HL-60 (cell line): ENCODE results near the gene CNDP2.

ENCODE experiments used
- DNase-seq, 2 experiments: peaks; one replicate each; pipeline ENCODE4 v3.0.0-alpha.2; 2010 to 2020; ENCODE audit warnings: low read depth in 1 of 2, low spot score in 1 of 2
- H3K27ac ChIP-seq: fragments of 250-450 bp; sonication (Bioruptor Pico); replicated peaks from 2 replicates; pipeline ENCODE4 v1.5.1; 2020; ENCODE audit warnings: mild to moderate bottlenecking, moderate library complexity
- H3K27me3 ChIP-seq: fragments of 250-450 bp; sonication (Bioruptor Pico); 2 replicates; pipeline ENCODE4 v1.5.1; 2021; ENCODE audit warnings: mild to moderate bottlenecking, moderate library complexity; ENCODE audit not compliant: insufficient read depth, poor library complexity, severe bottlenecking
- H3K4me3 ChIP-seq: replicated peaks from 2 replicates; pipeline ENCODE4 v1.5.1; 2011; ENCODE audit warnings: mild to moderate bottlenecking, control low read depth, low read length; ENCODE audit not compliant: insufficient read depth
- CTCF ChIP-seq: IDR thresholded peaks from one replicate; pipeline ENCODE4 v1.5.1; 2011; ENCODE audit warnings: low read length, control low read depth, inconsistent platforms; ENCODE audit not compliant: insufficient read depth
- GABPA ChIP-seq: IDR thresholded peaks from 2 replicates; pipeline ENCODE4 v1.6.1; 2012; ENCODE audit warnings: low read depth
- POLR2AphosphoS5 ChIP-seq: IDR thresholded peaks from 2 replicates; pipeline ENCODE4 v1.6.1; 2012; ENCODE audit warnings: low read depth
- REST ChIP-seq: IDR thresholded peaks from 2 replicates; pipeline ENCODE4 v1.6.1; 2012; ENCODE audit warnings: low read depth; ENCODE audit not compliant: insufficient replicate concordance
- SPI1 ChIP-seq: IDR thresholded peaks from 2 replicates; pipeline ENCODE4 v1.6.1; 2012; ENCODE audit warnings: low read depth, mild to moderate bottlenecking, borderline replicate concordance

CNDP2 gene

GRCh38 chr18:74492259-74492658 lies 3.9 kb upstream of the CNDP2 start:
- no peak for TF ChIP-seq REST
- TF ChIP-seq GABPA, result no peak
- TF ChIP-seq CTCF, result no peak
- TF ChIP-seq POLR2AphosphoS5, result no peak
- no peak for TF ChIP-seq SPI1
- Histone ChIP-seq H3K4me3 (no peak overlapping the region), H3K27ac (no peak overlapping the region), H3K27me3 (peaks cover 7% of the 10 kb centered on the region)
- no peak for DNase-seq

GRCh38 chr18:74493689-74494088 lies 2.5 kb upstream of the CNDP2 start:
- H3K27me3 ChIP-seq, result peaks cover 7% of the 10 kb centered on the region
- TF ChIP-seq CTCF (peak; percentile 56), POLR2AphosphoS5 (no peak)
- H3K27ac ChIP-seq, result no peak overlapping the region
- peak in 1 of 2 experiments; percentile 71 for DNase-seq
- H3K4me3 ChIP-seq, result no peak overlapping the region

GRCh38 chr18:74494514-74494913 lies 1.6 kb upstream of the CNDP2 start:
- no peak overlapping the region for H3K27ac ChIP-seq
- peaks cover 2% of the 10 kb centered on the region for H3K27me3 ChIP-seq
- TF ChIP-seq POLR2AphosphoS5, result no peak
- no peak for DNase-seq
- H3K4me3 ChIP-seq, result no peak overlapping the region

GRCh38 chr18:74496508-74497323 lies 553 bp downstream of the CNDP2 start:
- Histone ChIP-seq H3K27me3 (no peaks in the 10 kb centered on the region), H3K27ac (peak overlapping the region; percentile 70), H3K4me3 (peak overlapping the region; percentile 95)
- TF ChIP-seq POLR2AphosphoS5, result no peak
- TF ChIP-seq REST, result peak; percentile 29
- DNase-seq, result peak in 1 of 2 experiments; percentile 63

GRCh38 chr18:74497324-74497676 lies 1.1 kb downstream of the CNDP2 start:
- peak overlapping the region; percentile 95; the same call in 1 of the 2 replicates for H3K4me3 ChIP-seq
- TF ChIP-seq REST (no peak), CTCF (no peak), GABPA (no peak), SPI1 (no peak)
- H3K27ac ChIP-seq, result no peak overlapping the region
- DNase-seq, result no peak
- H3K27me3 ChIP-seq, result no peaks in the 10 kb centered on the region
